Suprapubic skin (tissue), 4 donors: ENCODE data around the gene ATXN7L2. TPM values are rescaled to one million over a fixed set of nuclear protein-coding genes. Genes with fewer than 3 reads are reported as not detected.

ENCODE experiments used
- DNase-seq, 2 donors: peaks; one replicate each; pipeline ENCODE4 v3.0.0-alpha.2; 2019; ENCODE audit warnings: low spot score in 2 of 2
- H3K27ac ChIP-seq: fragments of 200-600 bp; sonication (generic); one replicate; pipeline ENCODE4 v1.5.1; 2019
- H3K27me3 ChIP-seq: fragments of 200-600 bp; sonication (generic); one replicate; pipeline ENCODE4 v1.5.1; 2019
- H3K36me3 ChIP-seq: fragments of 200-600 bp; sonication (generic); one replicate; pipeline ENCODE4 v1.5.1; 2019
- H3K4me1 ChIP-seq: fragments of 200-600 bp; sonication (generic); one replicate; pipeline ENCODE4 v1.5.1; 2019
- H3K4me3 ChIP-seq: fragments of 200-600 bp; sonication (generic); one replicate; pipeline ENCODE4 v1.5.1; 2019; ENCODE audit warnings: mild to moderate bottlenecking
- H3K9me3 ChIP-seq: fragments of 200-600 bp; sonication (generic); one replicate; pipeline ENCODE4 v1.5.1; 2019
- CTCF ChIP-seq, 2 donors: fragments of 200-600 bp in 1 of 2; fragments of 450-650 bp in 1 of 2; sonication (generic) in 1 of 2; IDR thresholded peaks; one replicate each; pipeline ENCODE4 v1.5.1; 2016 to 2019; ENCODE audit warnings: antibody characterized with exemption in 2 of 2, mild to moderate bottlenecking in 1 of 2, moderate library complexity in 1 of 2
- EP300 ChIP-seq: sonication (generic); formaldehyde crosslinking; IDR thresholded peaks from one replicate; pipeline ENCODE4 v1.6.1; 2017; ENCODE audit warnings: antibody characterized with exemption
- POLR2A ChIP-seq, 2 donors: fragments of 450-650 bp; IDR thresholded peaks; one replicate each; pipeline ENCODE4 v1.6.1; 2017; ENCODE audit warnings: antibody characterized with exemption in 2 of 2, mild to moderate bottlenecking in 2 of 2, moderate library complexity in 2 of 2
- POLR2AphosphoS5 ChIP-seq, 3 donors: sonication (generic); formaldehyde crosslinking; IDR thresholded peaks; one replicate each; pipeline ENCODE4 v1.6.1; 2017; ENCODE audit warnings: antibody characterized with exemption in 3 of 3
- WGBS: methylation state at CpG from one replicate; pipeline ENCODE4 v1.1.5; 2018; 5-methylcytosine and 5-hydroxymethylcytosine counted together
- total RNA-seq, 4 donors: library from RNA; depleted of rRNA; stranded (reverse); fragments of >200 nt; gene quantifications; one replicate each; pipeline ENCODE4 v1.1.0, GENCODE V29; 2016

The ATXN7L2 gene
- total RNA-seq, 4 donors from 2014 or later: 5.1 to 8.4 (median 7.2) TPM

- TF ChIP-seq POLR2AphosphoS5 (IDR thresholded peaks at IDR 0.05) (no peak), POLR2A (IDR thresholded peaks at IDR 0.05) (no peak), CTCF (IDR thresholded peaks at IDR 0.05) (no peak), EP300 (no peak)
- H3K27ac ChIP-seq: no peak overlapping the region
- H3K9me3 ChIP-seq: no peaks in the 10 kb centered on the region
- H3K27me3 ChIP-seq: peaks cover 4% of the 10 kb centered on the region
- H3K4me3 ChIP-seq: no peak overlapping the region
- WGBS: 51% methylated on average over 8 of the region's 13 CpGs
- peaks cover 12% of the 10 kb centered on the region for H3K4me1 ChIP-seq
- DNase-seq: no peak
- no peaks in the 10 kb centered on the region for H3K36me3 ChIP-seq
Observed at GRCh38 chr1:109530457-109531087, 46.9 kb downstream of the ATXN7L2 start.

- WGBS: 87% methylated on average over 4 of the region's 4 CpGs
- no peak for DNase-seq
- TF ChIP-seq POLR2A (IDR thresholded peaks at IDR 0.05) (no peak), CTCF (IDR thresholded peaks at IDR 0.05) (no peak), POLR2AphosphoS5 (IDR thresholded peaks at IDR 0.05) (no peak), EP300 (no peak)
Observed at GRCh38 chr1:109531380-109531779, 47.7 kb downstream of the ATXN7L2 start.

GRCh38 chr1:109531826-109532364 is 48.2 kb downstream of the ATXN7L2 start:
- 68% methylated on average over 7 of the region's 16 CpGs for WGBS
- no peaks in the 10 kb centered on the region for H3K27me3 ChIP-seq
- peak overlapping the region; percentile 3 for H3K4me3 ChIP-seq
- H3K9me3 ChIP-seq: no peaks in the 10 kb centered on the region
- no peaks in the 10 kb centered on the region for H3K36me3 ChIP-seq
- no peak overlapping the region for H3K27ac ChIP-seq
- no peak for TF ChIP-seq POLR2A (IDR thresholded peaks at IDR 0.05)
- no peak for TF ChIP-seq EP300
- peaks cover 16% of the 10 kb centered on the region for H3K4me1 ChIP-seq
- no peak for DNase-seq

More at GRCh38 chr1:109531380-109531779, 47.7 kb downstream of the ATXN7L2 start:
- no peak overlapping the region for H3K4me3 ChIP-seq
- H3K9me3 ChIP-seq: no peaks in the 10 kb centered on the region
- H3K27me3 ChIP-seq: no peaks in the 10 kb centered on the region
- no peak overlapping the region for H3K27ac ChIP-seq
- H3K36me3 ChIP-seq: no peaks in the 10 kb centered on the region
- H3K4me1 ChIP-seq: peaks cover 16% of the 10 kb centered on the region

GRCh38 chr1:109532365-109533136 is 48.8 kb downstream of the ATXN7L2 start:
- TF ChIP-seq EP300 (no peak), CTCF (IDR thresholded peaks at IDR 0.05) (peak; percentile 91 to 97), POLR2A (IDR thresholded peaks at IDR 0.05) (no peak)
- no peaks in the 10 kb centered on the region for H3K9me3 ChIP-seq
- H3K27ac ChIP-seq: no peak overlapping the region
- H3K4me3 ChIP-seq: peak overlapping the region; percentile 3
- 8% methylated on average over 2 of the region's 12 CpGs for WGBS
- H3K27me3 ChIP-seq: no peaks in the 10 kb centered on the region
- peaks cover 16% of the 10 kb centered on the region for H3K4me1 ChIP-seq
- DNase-seq: peak; percentile 90
- no peaks in the 10 kb centered on the region for H3K36me3 ChIP-seq

- 93% methylated on average over 1 of the region's 1 CpG for WGBS
- no peaks in the 10 kb centered on the region for H3K9me3 ChIP-seq
- H3K36me3 ChIP-seq: no peaks in the 10 kb centered on the region
- TF ChIP-seq CTCF (IDR thresholded peaks at IDR 0.05) (no peak), POLR2AphosphoS5 (IDR thresholded peaks at IDR 0.05) (no peak), POLR2A (IDR thresholded peaks at IDR 0.05) (no peak), EP300 (no peak)
- peaks cover 16% of the 10 kb centered on the region for H3K4me1 ChIP-seq
- H3K4me3 ChIP-seq: no peak overlapping the region
- no peak overlapping the region for H3K27ac ChIP-seq
- no peak for DNase-seq
- no peaks in the 10 kb centered on the region for H3K27me3 ChIP-seq
Observed at GRCh38 chr1:109534307-109534858, 50.7 kb downstream of the ATXN7L2 start.
